SK-N-SH (cell line): ENCODE data around the gene ZNF180. TPM values are rescaled to one million over a fixed set of nuclear protein-coding genes. Genes with fewer than 3 reads are reported as not detected.

ENCODE experiments used
- CTCF ChIA-PET: fragments of 300-600, 350-600 bp; formaldehyde crosslinking; extraction: SDS; loops from one replicate; lab custom pipeline; 2021; lab: Yijun Ruan, JAX
- POLR2A ChIA-PET: fragments of 350-600 bp; sonication (Branson Sonifier 250); formaldehyde crosslinking; extraction: SDS; loops from one replicate; lab custom pipeline; 2020; ENCODE audit warnings: antibody characterized with exemption, inconsistent platforms; lab: Yijun Ruan, JAX
- DNase-seq: peaks from one replicate; pipeline ENCODE4 v3.0.0; 2012
- H2AFZ ChIP-seq: fragments of 200-600 bp; sonication (generic); 2 replicates; pipeline ENCODE4 v1.8.1; 2016; ENCODE audit warnings: antibody characterized with exemption, mild to moderate bottlenecking, low read depth
- H3F3A ChIP-seq: fragments of 200-600 bp; sonication (generic); replicated peaks from 2 replicates; pipeline ENCODE3; 2016; ENCODE audit warnings: antibody characterized with exemption, mild to moderate bottlenecking; ENCODE audit not compliant: insufficient read depth
- H3K27ac ChIP-seq, 2 experiments: fragments of 200-500 bp in 1 of 2; fragments of 200-600 bp in 1 of 2; sonication (Bioruptor generic) in 1 of 2; sonication (generic), shearing (Covaris generic) in 1 of 2; 2 replicates each; pipeline versions ENCODE4 v1.5.1 to v1.6.1; 2014 to 2016; ENCODE audit warnings: low read depth in 2 of 2, inconsistent platforms in 1 of 2, low read length in 1 of 2, mild to moderate bottlenecking in 1 of 2, mixed read lengths in 1 of 2
- H3K27me3 ChIP-seq: fragments of 200-600 bp; sonication (generic), shearing (Covaris generic); 2 replicates; pipeline ENCODE4 v1.6.1; 2016; ENCODE audit warnings: mixed run types; ENCODE audit not compliant: insufficient read depth
- H3K36me3 ChIP-seq, 2 experiments: fragments of 200-500 bp in 1 of 2; fragments of 200-600 bp in 1 of 2; sonication (Bioruptor generic) in 1 of 2; sonication (generic) in 1 of 2; replicated peaks in 1 of 2; 2 replicates each; pipeline versions ENCODE3 to v1.5.1; 2014 to 2016; ENCODE audit warnings: low read length in 1 of 2, mild to moderate bottlenecking in 1 of 2; ENCODE audit not compliant: insufficient read depth in 2 of 2, control insufficient read depth in 1 of 2
- H3K4me1 ChIP-seq, 2 experiments: fragments of 200-500 bp in 1 of 2; fragments of 200-600 bp in 1 of 2; sonication (Bioruptor generic) in 1 of 2; sonication (generic), shearing (Covaris generic) in 1 of 2; 2 replicates each; pipeline versions ENCODE4 v1.5.1 to v1.6.1; 2014 to 2016; ENCODE audit warnings: low read depth in 1 of 2, low read length in 1 of 2, mixed run types in 1 of 2; ENCODE audit not compliant: insufficient read depth in 2 of 2, control insufficient read depth in 1 of 2
- H3K4me2 ChIP-seq: fragments of 200-600 bp; sonication (generic), shearing (Covaris generic); 2 replicates; pipeline ENCODE4 v1.6.1; 2017; ENCODE audit warnings: mixed run types
- H3K4me3 ChIP-seq, 2 experiments: fragments of 200-500 bp in 1 of 2; fragments of 200-600 bp in 1 of 2; sonication (Bioruptor generic) in 1 of 2; sonication (generic), shearing (Covaris generic) in 1 of 2; 2 replicates each; pipeline versions ENCODE4 v1.5.1 to v1.8.1; 2014 to 2016; ENCODE audit warnings: low read depth in 2 of 2, inconsistent platforms in 1 of 2, low read length in 1 of 2, mild to moderate bottlenecking in 1 of 2, mixed read lengths in 1 of 2, moderate library complexity in 1 of 2
- H3K79me2 ChIP-seq: fragments of 200-600 bp; sonication (generic); 2 replicates; pipeline ENCODE4 v1.8.1; 2017; ENCODE audit warnings: mild to moderate bottlenecking; ENCODE audit not compliant: insufficient read depth
- H3K9ac ChIP-seq: fragments of 200-600 bp; sonication (generic); 2 replicates; pipeline ENCODE4 v1.6.1; 2017; ENCODE audit warnings: mixed run types
- H3K9me2 ChIP-seq: fragments of 200-600 bp; sonication (generic); 2 replicates; pipeline ENCODE4 v1.6.1; 2017; ENCODE audit warnings: mixed run types
- H3K9me3 ChIP-seq: fragments of 200-600 bp; sonication (generic); 2 replicates; pipeline ENCODE4 v1.6.1; 2017; ENCODE audit warnings: mixed run types, mild to moderate bottlenecking, moderate library complexity
- H4K20me1 ChIP-seq: fragments of 200-600 bp; sonication (generic); 2 replicates; pipeline ENCODE4 v1.6.1; 2017; ENCODE audit warnings: mild to moderate bottlenecking, mixed run types; ENCODE audit not compliant: insufficient read depth
- EP300 ChIP-seq, 2 experiments: IDR thresholded peaks; 2 replicates each; pipeline versions ENCODE4 v1.4.0 to v1.6.1; 2012; ENCODE audit warnings: borderline replicate concordance in 1 of 2, low read depth in 1 of 2, low read length in 1 of 2
- EZH2phosphoT487 ChIP-seq: fragments of 200-600 bp; sonication (generic); IDR thresholded peaks from 2 replicates; pipeline ENCODE4 v1.6.1; 2017; ENCODE audit warnings: low read depth, mixed run types, mild to moderate bottlenecking, antibody characterized with exemption, moderate library complexity, borderline replicate concordance
- FOXJ3 ChIP-seq: sonication (generic); formaldehyde crosslinking; IDR thresholded peaks from 2 replicates; pipeline ENCODE4 v1.5.1; 2020; ENCODE audit warnings: mild to moderate bottlenecking, missing genetic modification reagents
- FOXM1 ChIP-seq: IDR thresholded peaks from 2 replicates; pipeline ENCODE4 v1.4.0; 2012; ENCODE audit warnings: low read depth, mild to moderate bottlenecking
- GABPA ChIP-seq: IDR thresholded peaks from 2 replicates; pipeline ENCODE4 v1.4.0; 2012; ENCODE audit warnings: low read depth, mild to moderate bottlenecking
- IRF3 ChIP-seq: fragments of 150-350 bp; IDR thresholded peaks from 2 replicates; pipeline ENCODE4 v1.6.1; 2016; ENCODE audit warnings: mild to moderate bottlenecking, low read depth, low read length
- MXI1 ChIP-seq: IDR thresholded peaks from 2 replicates; pipeline ENCODE4 v1.6.1; 2012; ENCODE audit warnings: mild to moderate bottlenecking, low read depth, low read length, improper control_type of control experiment
- NRF1 ChIP-seq: IDR thresholded peaks from 2 replicates; pipeline ENCODE4 v1.6.1; 2012; ENCODE audit warnings: low read depth, mild to moderate bottlenecking, low read length
- PBX3 ChIP-seq: IDR thresholded peaks from 2 replicates; pipeline ENCODE4; 2012
- POLR2AphosphoS5 ChIP-seq: IDR thresholded peaks from 2 replicates; pipeline ENCODE4 v1.6.1; 2012; ENCODE audit warnings: low read depth, low read length
- REST ChIP-seq: IDR thresholded peaks from 2 replicates; pipeline ENCODE4 v1.6.1; 2012; ENCODE audit warnings: mild to moderate bottlenecking, low read depth, low read length, moderate library complexity
- RFX5 ChIP-seq: IDR thresholded peaks from 2 replicates; pipeline ENCODE4 v1.6.1; 2012; ENCODE audit warnings: mild to moderate bottlenecking, improper control_type of control experiment, low read length
- RXRA ChIP-seq: IDR thresholded peaks from 2 replicates; pipeline ENCODE4 v1.4.0; 2012; ENCODE audit warnings: low read depth, mild to moderate bottlenecking, borderline replicate concordance
- SIN3A ChIP-seq: IDR thresholded peaks from 2 replicates; pipeline ENCODE4 v1.6.1; 2012; ENCODE audit warnings: low read depth, mild to moderate bottlenecking, low read length, moderate library complexity, borderline replicate concordance
- SMC3 ChIP-seq: IDR thresholded peaks from 2 replicates; pipeline ENCODE4 v1.6.1; 2012; ENCODE audit warnings: low read depth, low read length, improper control_type of control experiment
- TCF12 ChIP-seq: IDR thresholded peaks from 2 replicates; pipeline ENCODE4 v1.4.0; 2012
- USF1 ChIP-seq: IDR thresholded peaks from 2 replicates; pipeline ENCODE4 v1.4.0; 2012; ENCODE audit warnings: low read depth, borderline replicate concordance
- USF2 ChIP-seq: fragments of 150-350 bp; IDR thresholded peaks from 2 replicates; pipeline ENCODE4 v1.6.1; 2017; ENCODE audit warnings: antibody characterized with exemption, low read length, low read depth, borderline replicate concordance
- YY1 ChIP-seq: IDR thresholded peaks from 2 replicates; pipeline ENCODE4 v1.4.0; 2012; ENCODE audit warnings: low read depth, mild to moderate bottlenecking
- ZBTB33 ChIP-seq: IDR thresholded peaks from 2 replicates; pipeline ENCODE4 v1.4.0; 2012; ENCODE audit warnings: low read depth, borderline replicate concordance
- WGBS: methylation state at CpG from one replicate; pipeline ENCODE4 v1.1.6; 2017; ENCODE audit warnings: low lambda C conversion rate; 5-methylcytosine and 5-hydroxymethylcytosine counted together
- polyA plus RNA-seq, 3 experiments: library from polyadenylated mRNA; depleted of rRNA; stranded (reverse); fragments of >200 nt; gene quantifications; 2 replicates each; pipeline ENCODE4 v1.2.3, GENCODE V29; 2012

Gene ZNF180
- polyA plus RNA-seq, 1 of the 3 experiments (the other 2 are of a cell fraction), result 1.5 TPM

- no peak for TF ChIP-seq REST
- TF ChIP-seq NRF1, result peak; percentile 74
- TF ChIP-seq TCF12, result no peak
- TF ChIP-seq EZH2phosphoT487, result no peak
- peak; percentile 93 for TF ChIP-seq GABPA
- TF ChIP-seq PBX3, result no peak
- TF ChIP-seq RFX5, result no peak
- no peak for TF ChIP-seq USF2
- TF ChIP-seq POLR2AphosphoS5, result peak; percentile 77
- no peak for TF ChIP-seq USF1
Measured at GRCh38 chr19:44499962-44500949, at the start of gene ZNF180 (continued).

GRCh38 chr19:44549507-44549906 lies 49.2 kb upstream of the ZNF180 start:
- Histone ChIP-seq H3K36me3 (no peaks in the 10 kb centered on the region), H3K9me2 (no peaks in the 10 kb centered on the region), H3K79me2 (no peaks in the 10 kb centered on the region), H3K9ac (no peak overlapping the region), H4K20me1 (no peaks in the 10 kb centered on the region), H3F3A (peaks cover 8% of the 10 kb centered on the region), H3K4me3 (no peak overlapping the region), H3K4me2 (no peak overlapping the region), H3K27ac (no peak overlapping the region), H2AFZ (no peak overlapping the region), H3K9me3 (no peaks in the 10 kb centered on the region), H3K27me3 (peaks cover 9% of the 10 kb centered on the region; the same call in 1 of the 2 replicates), H3K4me1 (no peaks in the 10 kb centered on the region)
- POLR2A ChIA-PET, result no interaction called here
- WGBS, result 0% methylated on average over 3 of the region's 3 CpGs
- no peak for DNase-seq
- CTCF ChIA-PET, result interaction anchor here (0.8 to 2.2 kb wide), 2 partner anchors 22 to 174 kb away, joined by 3 to 7 read pairs; no protein-coding TSS in a partner anchor
- TF ChIP-seq SMC3, result no peak
- no peak for TF ChIP-seq SIN3A
- no peak for TF ChIP-seq IRF3
- no peak for TF ChIP-seq FOXM1
- TF ChIP-seq RXRA, result no peak
- no peak for TF ChIP-seq YY1
- no peak for TF ChIP-seq ZBTB33
- no peak for TF ChIP-seq TCF12
- no peak for TF ChIP-seq RFX5
- TF ChIP-seq FOXJ3 (CRISPR knock-in tag), result no peak
- TF ChIP-seq EP300 (IDR thresholded peaks at IDR 0.05; ENCODE audit: borderline replicate concordance in 1 of 2, low read depth in 1 of 2, low read length in 1 of 2), result no peak
- no peak for TF ChIP-seq MXI1
- TF ChIP-seq GABPA, result no peak
- TF ChIP-seq NRF1, result no peak
